Measurements from ENCODE around the gene SUSD3. TPM values are rescaled to one million over a fixed set of nuclear protein-coding genes. Genes with fewer than 3 reads are reported as not detected.

The SUSD3 gene
- total and polyA plus RNA-seq, 2 of the 8 experiments (the other 6 are each of a cell fraction or from before 2014, with no cell fraction given): 5.5 to 35.4 TPM

GRCh38 chr9:93050231-93050630 lies 8.3 kb upstream of the SUSD3 start:
- 80% methylated on average over 4 of the region's 4 CpGs; no CpG with 5 or more reads in 1 of the 2 experiments for WGBS, 2 experiments (ENCODE audit: extremely low coverage in 1 of 2, insufficient coverage in 1 of 2, insufficient read length in 1 of 2, insufficient replicate concordance in 2 of 2, low coverage in 1 of 2, low lambda C conversion rate in 2 of 2, missing lambda C conversion rate in 1 of 2)
- no peak overlapping the region for H2BK12ac ChIP-seq (ENCODE audit: low read depth, low read length)
- FAIRE-seq: no peak
- no peak for TF ChIP-seq HDAC2 (IDR thresholded peaks at IDR 0.05; ENCODE audit: borderline replicate concordance in 1 of 2, low read depth in 2 of 2, low read length in 2 of 2)
- no peak for TF ChIP-seq SP4 (IDR thresholded peaks at IDR 0.05; ENCODE audit: low read length)
- no peak for TF ChIP-seq SUZ12 (IDR thresholded peaks at IDR 0.05; ENCODE audit: low read length)

More at GRCh38 chr9:93050231-93050630, 8.3 kb upstream of the SUSD3 start:
- no peak overlapping the region for H3K9ac ChIP-seq (replicated peaks in 1 of 4; ENCODE audit: extremely low read depth in 1 of 4, low read depth in 3 of 4, low read length in 3 of 4)
- H2AK5ac ChIP-seq (ENCODE audit: low read depth, low read length): no peak overlapping the region
- no peak overlapping the region for H4K8ac ChIP-seq (ENCODE audit: extremely low read depth, insufficient read depth, low read length)
- POLR2A ChIA-PET (ENCODE audit: partially characterized antibody): no interaction called here
- no peak overlapping the region for H3K27ac ChIP-seq (ENCODE audit: low read depth, low read length)
- no peak overlapping the region for H2BK5ac ChIP-seq (ENCODE audit: low read depth, low read length)
- H2AFZ ChIP-seq (ENCODE audit: low read length): no peak overlapping the region
- no peak for DNase-seq (ENCODE audit: low read depth in 1 of 2, low spot score in 2 of 2)
- no peak overlapping the region for H4K5ac ChIP-seq (ENCODE audit: insufficient read length, low read depth, low read length)
- H3K4me3 ChIP-seq (ENCODE audit: extremely low read depth in 1 of 4, insufficient read depth in 2 of 4, low read depth in 3 of 4, low read length in 4 of 4): no peak overlapping the region
- H3K56ac ChIP-seq (replicated peaks; ENCODE audit: insufficient read length, low read depth, low read length): no peak overlapping the region
- H3K79me2 ChIP-seq (ENCODE audit: control insufficient read depth in 1 of 2, insufficient read depth in 2 of 2, low read length in 2 of 2): no peaks in the 10 kb centered on the region
- no peak overlapping the region for H3K23ac ChIP-seq (ENCODE audit: insufficient read length)
- no peak overlapping the region for H4K91ac ChIP-seq (replicated peaks; ENCODE audit: insufficient read length, low read length)
- H3K4ac ChIP-seq (replicated peaks; ENCODE audit: insufficient read length, low read depth, low read length): no peak overlapping the region
- no peak overlapping the region for H2BK120ac ChIP-seq (replicated peaks; ENCODE audit: low read depth, low read length)
- no peak overlapping the region for H3K4me2 ChIP-seq (ENCODE audit: insufficient read depth in 1 of 2, low read depth in 2 of 2, low read length in 2 of 2)
- no peak overlapping the region for H2BK20ac ChIP-seq (ENCODE audit: low read length)
- no peak overlapping the region for H2BK15ac ChIP-seq (ENCODE audit: low read length)
- no peaks in the 10 kb centered on the region for H3K79me1 ChIP-seq (ENCODE audit: low read depth, low read length)
- peaks cover 7 to 13% (median 10%) of the 10 kb centered on the region in 4 experiments for H3K4me1 ChIP-seq (replicated peaks in 1 of 4; ENCODE audit: control insufficient read depth in 3 of 4, insufficient read depth in 4 of 4, low read length in 3 of 4)
- H3K18ac ChIP-seq (ENCODE audit: extremely low read depth, low read length): no peak overlapping the region
- no peak overlapping the region for H3K14ac ChIP-seq (ENCODE audit: insufficient read length)
- no peaks in the 10 kb centered on the region; a peak in 1 of 8 replicates for H3K36me3 ChIP-seq (ENCODE audit: control insufficient read depth in 2 of 4, insufficient read depth in 4 of 4, low read length in 3 of 4)
- no peaks in the 10 kb centered on the region for H3K23me2 ChIP-seq (ENCODE audit: low read depth, low read length)
- no peaks in the 10 kb centered on the region for H3K27me3 ChIP-seq (replicated peaks in 1 of 4; ENCODE audit: control insufficient read depth in 3 of 4, extremely low read depth in 1 of 4, insufficient read depth in 3 of 4, low read length in 3 of 4)
- CTCF ChIA-PET (ENCODE audit: partially characterized antibody): interaction anchor here (0.6 to 6.0 kb wide), 9 partner anchors 14 to 63 kb away, joined by 3 to 44 read pairs (median 3); no protein-coding TSS in a partner anchor
- H4K20me1 ChIP-seq (replicated peaks in 1 of 2; ENCODE audit: control insufficient read depth in 1 of 2, insufficient read depth in 2 of 2, low read length in 2 of 2): no peaks in the 10 kb centered on the region
- H3K9me3 ChIP-seq (ENCODE audit: insufficient read depth in 2 of 2, low read depth in 1 of 2, low read length in 1 of 2): peaks cover 0 to 3% of the 10 kb centered on the region in 2 experiments; a peak in 1 of 4 replicates

Measured in H1 (cell line).